Adrenal gland (tissue), 5 donors: ENCODE data around the gene PGAP3.

Source experiments
- POLR2A ChIP-seq, 2 donors: fragments of 450-650 bp; IDR thresholded peaks; one replicate each; pipeline ENCODE4 v1.6.1; 2017; ENCODE audit warnings: antibody characterized with exemption in 2 of 2, mild to moderate bottlenecking in 2 of 2, moderate library complexity in 1 of 2
- TF ChIP-seq, protein P1 (sequence below), 6 experiments: fragments of 450-650 bp in 4 of 6; fragments of 200-600 bp in 2 of 6; sonication (generic) in 1 of 6; IDR thresholded peaks; 1 replicate in 5 of 6; 2 replicates in 1 of 6; pipeline versions ENCODE4 v1.5.1 to v1.8.0; 2016 to 2021; ENCODE audit warnings: antibody characterized with exemption in 6 of 6, mild to moderate bottlenecking in 2 of 6, moderate library complexity in 1 of 6
- donor health status: DM: no; HTN: no; CAD: no.

GRCh38 chr17:39674702-39675389 is 13.0 kb downstream of the PGAP3 start:
- TF ChIP-seq, protein P1, sequence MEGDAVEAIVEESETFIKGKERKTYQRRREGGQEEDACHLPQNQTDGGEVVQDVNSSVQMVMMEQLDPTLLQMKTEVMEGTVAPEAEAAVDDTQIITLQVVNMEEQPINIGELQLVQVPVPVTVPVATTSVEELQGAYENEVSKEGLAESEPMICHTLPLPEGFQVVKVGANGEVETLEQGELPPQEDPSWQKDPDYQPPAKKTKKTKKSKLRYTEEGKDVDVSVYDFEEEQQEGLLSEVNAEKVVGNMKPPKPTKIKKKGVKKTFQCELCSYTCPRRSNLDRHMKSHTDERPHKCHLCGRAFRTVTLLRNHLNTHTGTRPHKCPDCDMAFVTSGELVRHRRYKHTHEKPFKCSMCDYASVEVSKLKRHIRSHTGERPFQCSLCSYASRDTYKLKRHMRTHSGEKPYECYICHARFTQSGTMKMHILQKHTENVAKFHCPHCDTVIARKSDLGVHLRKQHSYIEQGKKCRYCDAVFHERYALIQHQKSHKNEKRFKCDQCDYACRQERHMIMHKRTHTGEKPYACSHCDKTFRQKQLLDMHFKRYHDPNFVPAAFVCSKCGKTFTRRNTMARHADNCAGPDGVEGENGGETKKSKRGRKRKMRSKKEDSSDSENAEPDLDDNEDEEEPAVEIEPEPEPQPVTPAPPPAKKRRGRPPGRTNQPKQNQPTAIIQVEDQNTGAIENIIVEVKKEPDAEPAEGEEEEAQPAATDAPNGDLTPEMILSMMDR (IDR thresholded peaks at IDR 0.05), result no peak
- no peak for TF ChIP-seq POLR2A (IDR thresholded peaks at IDR 0.05)
